Measurements from ENCODE around the gene YBX1.

- TF ChIP-seq CTCF (IDR thresholded peaks at IDR 0.05; ENCODE audit: low read depth, low read length, missing input control), result no peak
- TF ChIP-seq FOXA1 (IDR thresholded peaks at IDR 0.05), result no peak
- no peak for TF ChIP-seq REST (IDR thresholded peaks at IDR 0.05)
- TF ChIP-seq TAF1 (conservative IDR thresholded peaks at IDR 0.05), result no peak
- no peak for TF ChIP-seq RAD21 (IDR thresholded peaks at IDR 0.05)
Measured at GRCh38 chr1:42750041-42750440, 67.8 kb downstream of the YBX1 start.

Data from liver (tissue), 3 donors.